ENCODE data around the gene HSD17B2.

HSD17B2 gene

DNA sequence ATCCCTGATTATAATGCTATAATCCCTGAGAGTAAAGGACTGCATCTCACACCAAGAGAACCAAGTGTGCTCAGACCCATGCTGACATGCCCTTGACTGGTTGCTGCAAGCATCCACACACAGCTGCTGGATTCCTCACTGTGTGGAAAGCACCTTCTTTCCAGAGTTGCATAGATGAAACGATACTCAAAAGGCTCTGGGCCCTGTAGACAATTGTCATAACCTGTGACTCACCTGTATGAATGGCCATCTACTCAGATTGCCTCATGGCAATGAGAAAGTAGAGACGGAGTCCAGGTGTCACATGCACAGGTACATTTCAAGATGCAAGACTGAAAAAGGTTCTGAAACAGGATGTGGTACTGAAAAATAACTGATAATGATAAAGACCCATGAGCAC lies 76.9 kb downstream of the HSD17B2 start:
- no peak for DNase-seq (ENCODE audit: low read depth)
- TF ChIP-seq, protein P1, sequence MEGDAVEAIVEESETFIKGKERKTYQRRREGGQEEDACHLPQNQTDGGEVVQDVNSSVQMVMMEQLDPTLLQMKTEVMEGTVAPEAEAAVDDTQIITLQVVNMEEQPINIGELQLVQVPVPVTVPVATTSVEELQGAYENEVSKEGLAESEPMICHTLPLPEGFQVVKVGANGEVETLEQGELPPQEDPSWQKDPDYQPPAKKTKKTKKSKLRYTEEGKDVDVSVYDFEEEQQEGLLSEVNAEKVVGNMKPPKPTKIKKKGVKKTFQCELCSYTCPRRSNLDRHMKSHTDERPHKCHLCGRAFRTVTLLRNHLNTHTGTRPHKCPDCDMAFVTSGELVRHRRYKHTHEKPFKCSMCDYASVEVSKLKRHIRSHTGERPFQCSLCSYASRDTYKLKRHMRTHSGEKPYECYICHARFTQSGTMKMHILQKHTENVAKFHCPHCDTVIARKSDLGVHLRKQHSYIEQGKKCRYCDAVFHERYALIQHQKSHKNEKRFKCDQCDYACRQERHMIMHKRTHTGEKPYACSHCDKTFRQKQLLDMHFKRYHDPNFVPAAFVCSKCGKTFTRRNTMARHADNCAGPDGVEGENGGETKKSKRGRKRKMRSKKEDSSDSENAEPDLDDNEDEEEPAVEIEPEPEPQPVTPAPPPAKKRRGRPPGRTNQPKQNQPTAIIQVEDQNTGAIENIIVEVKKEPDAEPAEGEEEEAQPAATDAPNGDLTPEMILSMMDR (IDR thresholded peaks at IDR 0.05; ENCODE audit: control insufficient read depth, extremely low read depth, insufficient read depth): no peak
- H3K4me3 ChIP-seq (ENCODE audit: low read depth, low read length): no peak overlapping the region

DNA sequence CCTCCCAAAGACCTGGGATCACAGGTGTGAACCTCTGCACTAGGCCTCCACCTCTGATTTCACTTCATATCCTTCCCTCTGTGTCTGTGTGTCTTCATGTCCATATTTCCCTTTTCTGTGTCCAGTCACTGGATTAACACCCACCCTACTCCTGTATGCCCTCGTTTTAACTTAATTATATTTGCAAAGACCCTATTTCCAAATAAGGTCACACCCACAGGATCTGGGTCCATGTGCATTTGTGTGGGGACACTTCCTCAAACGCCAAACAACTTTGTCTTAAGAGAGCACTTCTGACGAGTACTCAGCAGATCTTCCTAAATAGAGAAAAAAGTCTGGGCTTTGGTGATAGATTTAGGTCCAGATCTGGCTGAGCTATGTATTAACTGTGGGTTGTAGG lies 78.7 kb downstream of the HSD17B2 start:
- H3K4me3 ChIP-seq (ENCODE audit: low read depth, low read length): no peak overlapping the region
- TF ChIP-seq, protein P1 (IDR thresholded peaks at IDR 0.05; ENCODE audit: control insufficient read depth, extremely low read depth, insufficient read depth): no peak
- DNase-seq (ENCODE audit: low read depth): no peak

DNA sequence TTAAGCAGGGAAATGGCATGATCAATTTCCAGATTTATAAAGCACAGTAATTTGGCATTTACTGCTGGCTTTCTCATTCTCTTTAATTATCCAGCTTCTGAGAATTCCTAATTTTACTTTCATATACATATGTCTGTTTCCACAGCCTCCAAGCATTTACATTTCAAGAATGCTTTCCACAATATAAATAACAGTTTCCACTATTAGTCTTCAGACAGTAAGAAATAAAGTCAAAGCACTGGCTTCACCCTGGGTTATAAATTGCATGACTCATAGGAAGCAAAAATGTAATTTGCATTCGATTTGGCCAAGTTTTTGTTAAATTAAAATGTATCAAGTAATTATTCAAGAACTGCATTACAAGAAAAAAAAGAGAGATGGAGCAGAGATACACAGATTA lies 81.5 kb downstream of the HSD17B2 start:
- H3K4me3 ChIP-seq (ENCODE audit: low read depth, low read length): no peak overlapping the region
- DNase-seq (ENCODE audit: low read depth): no peak
- TF ChIP-seq, protein P1 (IDR thresholded peaks at IDR 0.05; ENCODE audit: control insufficient read depth, extremely low read depth, insufficient read depth): no peak

DNA sequence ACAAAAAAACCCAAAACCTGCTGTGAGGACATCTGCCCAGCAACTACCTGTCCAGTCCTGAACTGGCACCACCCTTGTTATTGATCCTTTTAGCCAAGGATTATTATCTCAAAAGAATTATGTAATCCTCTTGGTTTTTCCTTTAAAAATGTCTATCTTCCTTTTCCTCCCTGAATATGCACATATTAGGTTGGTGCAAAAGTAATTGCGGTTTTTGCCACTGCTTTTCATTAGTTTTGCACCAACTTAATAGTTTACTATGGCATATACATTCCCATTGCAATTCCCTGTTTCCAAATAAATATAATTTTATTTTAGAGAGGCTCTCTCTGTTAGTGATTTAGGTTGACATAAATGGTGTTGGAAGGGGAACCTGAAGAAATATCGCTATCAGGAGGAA lies 83.7 kb downstream of the HSD17B2 start:
- no peak for DNase-seq (ENCODE audit: low read depth)
- TF ChIP-seq, protein P1 (IDR thresholded peaks at IDR 0.05; ENCODE audit: control insufficient read depth, extremely low read depth, insufficient read depth): no peak
- no peak overlapping the region for H3K4me3 ChIP-seq (ENCODE audit: low read depth, low read length)

DNA sequence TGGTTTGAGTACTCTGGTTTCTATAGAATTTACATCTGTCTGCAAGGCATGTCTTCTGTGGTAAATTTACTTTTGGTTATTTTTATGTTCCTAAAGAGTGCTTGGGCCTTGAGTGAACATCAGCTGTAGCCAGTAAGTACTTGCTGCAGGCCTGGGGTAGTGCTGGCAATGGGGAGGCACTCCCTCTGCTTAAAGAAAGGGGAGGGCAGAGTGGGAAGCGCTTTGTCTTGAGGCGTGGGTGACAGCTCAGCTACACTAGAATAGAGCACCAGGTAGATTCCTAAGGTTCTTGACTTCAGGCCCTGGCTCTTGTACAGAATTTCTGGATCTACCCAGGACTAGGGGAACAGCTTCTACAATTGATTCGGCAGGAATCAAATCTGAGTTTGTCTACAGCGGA lies 84.4 kb downstream of the HSD17B2 start:
- no peak for DNase-seq (ENCODE audit: low read depth)
- H3K4me3 ChIP-seq (ENCODE audit: low read depth, low read length): no peak overlapping the region
- TF ChIP-seq, protein P1 (IDR thresholded peaks at IDR 0.05; ENCODE audit: control insufficient read depth, extremely low read depth, insufficient read depth): no peak

DNA sequence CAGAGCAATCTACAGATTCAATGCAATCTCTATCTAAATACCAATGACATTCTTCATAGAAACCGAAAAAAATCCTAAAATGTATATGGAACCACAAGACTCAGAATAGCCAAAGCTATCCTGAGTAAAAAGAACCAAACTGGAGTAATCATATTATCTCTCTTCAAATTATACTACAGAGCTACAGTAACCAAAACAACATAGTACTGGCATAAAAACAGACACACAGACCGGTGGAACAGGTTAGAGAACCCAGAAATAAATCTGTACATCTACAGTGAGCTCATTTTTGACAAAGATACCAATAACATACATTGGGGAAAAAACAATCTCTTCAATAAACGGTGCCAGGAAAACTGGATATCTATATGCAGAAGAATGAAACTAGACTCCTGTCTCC lies 89.6 kb downstream of the HSD17B2 start:
- H3K4me3 ChIP-seq (ENCODE audit: low read depth, low read length): no peak overlapping the region
- DNase-seq (ENCODE audit: low read depth): no peak

DNA sequence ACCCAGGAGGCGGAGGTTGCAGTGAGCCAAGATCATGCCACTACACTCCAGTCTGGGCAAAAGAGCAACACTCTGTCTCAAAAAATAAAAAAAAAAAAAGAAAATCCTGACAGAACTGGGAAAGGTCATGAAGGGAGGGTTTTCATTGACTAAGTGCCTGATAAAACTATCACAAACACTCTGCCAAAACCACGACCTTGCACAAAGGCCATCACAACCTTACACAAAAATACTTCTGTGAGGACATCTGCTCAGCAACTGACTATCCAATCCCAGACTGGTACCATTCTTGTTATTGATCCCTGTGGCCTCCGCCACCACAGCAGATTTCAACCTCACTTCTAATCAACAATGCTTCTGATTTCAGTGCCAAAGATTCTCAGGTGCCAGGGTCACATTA lies 94.8 kb downstream of the HSD17B2 start:
- TF ChIP-seq, protein P1 (IDR thresholded peaks at IDR 0.05; ENCODE audit: control insufficient read depth, extremely low read depth, insufficient read depth): no peak
- DNase-seq (ENCODE audit: low read depth): no peak

More for the DNA sequence above, 89.6 kb downstream of the HSD17B2 start:
- TF ChIP-seq, protein P1 (IDR thresholded peaks at IDR 0.05; ENCODE audit: control insufficient read depth, extremely low read depth, insufficient read depth): no peak

More for the DNA sequence above, 94.8 kb downstream of the HSD17B2 start:
- H3K4me3 ChIP-seq (ENCODE audit: low read depth, low read length): no peak overlapping the region

All from LNCaP clone FGC (cell line).